Measurements from ENCODE around the gene IGDCC3.

DNA sequence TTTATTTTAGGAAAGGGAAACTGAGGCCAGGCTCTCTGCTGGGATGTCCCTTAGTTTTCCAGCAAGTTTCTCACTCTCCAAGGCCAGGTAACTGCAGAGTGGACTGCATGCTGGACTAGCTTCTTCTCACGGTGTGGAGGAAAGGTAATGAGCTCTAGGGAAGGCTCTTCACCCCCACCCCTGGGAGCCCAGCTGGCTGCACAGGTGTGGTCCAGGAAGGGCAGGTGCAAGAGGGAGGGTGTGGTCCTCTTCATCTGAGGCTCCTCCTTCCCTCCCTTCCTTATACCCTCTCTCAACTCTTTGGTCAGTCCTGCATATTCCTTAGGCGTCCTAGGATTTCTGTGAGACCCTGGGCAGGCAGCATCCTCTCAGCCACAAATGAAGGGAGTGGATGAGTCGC is 39.4 kb downstream of the IGDCC3 start:
- TF ChIP-seq JUN (IDR thresholded peaks at IDR 0.05; ENCODE audit: borderline replicate concordance, insufficient read depth, insufficient read length, low read depth) (no peak), POLR2A (IDR thresholded peaks at IDR 0.05; ENCODE audit: low read depth, low read length) (no peak), POLR2AphosphoS5 (IDR thresholded peaks at IDR 0.05; ENCODE audit: insufficient read depth, low read depth, low read length) (no peak), EZH2 (IDR thresholded peaks at IDR 0.05; ENCODE audit: borderline replicate concordance, low read depth, low read length, severe bottlenecking) (no peak)
- TF ChIP-seq, protein P1, sequence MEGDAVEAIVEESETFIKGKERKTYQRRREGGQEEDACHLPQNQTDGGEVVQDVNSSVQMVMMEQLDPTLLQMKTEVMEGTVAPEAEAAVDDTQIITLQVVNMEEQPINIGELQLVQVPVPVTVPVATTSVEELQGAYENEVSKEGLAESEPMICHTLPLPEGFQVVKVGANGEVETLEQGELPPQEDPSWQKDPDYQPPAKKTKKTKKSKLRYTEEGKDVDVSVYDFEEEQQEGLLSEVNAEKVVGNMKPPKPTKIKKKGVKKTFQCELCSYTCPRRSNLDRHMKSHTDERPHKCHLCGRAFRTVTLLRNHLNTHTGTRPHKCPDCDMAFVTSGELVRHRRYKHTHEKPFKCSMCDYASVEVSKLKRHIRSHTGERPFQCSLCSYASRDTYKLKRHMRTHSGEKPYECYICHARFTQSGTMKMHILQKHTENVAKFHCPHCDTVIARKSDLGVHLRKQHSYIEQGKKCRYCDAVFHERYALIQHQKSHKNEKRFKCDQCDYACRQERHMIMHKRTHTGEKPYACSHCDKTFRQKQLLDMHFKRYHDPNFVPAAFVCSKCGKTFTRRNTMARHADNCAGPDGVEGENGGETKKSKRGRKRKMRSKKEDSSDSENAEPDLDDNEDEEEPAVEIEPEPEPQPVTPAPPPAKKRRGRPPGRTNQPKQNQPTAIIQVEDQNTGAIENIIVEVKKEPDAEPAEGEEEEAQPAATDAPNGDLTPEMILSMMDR (IDR thresholded peaks at IDR 0.05; ENCODE audit: extremely low read depth in 1 of 2, insufficient read depth in 1 of 2, low read depth in 1 of 2, low read length in 2 of 2): no peak
